Breast epithelium (tissue), 4 donors: Measurements from ENCODE around the gene ZCWPW2. TPM values are rescaled to one million over a fixed set of nuclear protein-coding genes. Genes with fewer than 3 reads are reported as not detected.

ENCODE experiments used
- DNase-seq, 2 donors: peaks; one replicate each; pipeline ENCODE4 v3.0.0-alpha.2; 2019; ENCODE audit warnings: low spot score in 2 of 2
- H3K27ac ChIP-seq, 2 donors: fragments of 200-600 bp; sonication (generic) in 1 of 2; one replicate each; pipeline ENCODE4 v1.5.1; 2016 to 2019; ENCODE audit warnings: mild to moderate bottlenecking in 1 of 2
- H3K27me3 ChIP-seq, 2 donors: fragments of 200-600 bp; sonication (generic) in 1 of 2; one replicate each; pipeline versions ENCODE4 v1.5.1 to v1.6.0; 2017 to 2019; ENCODE audit warnings: control low read depth in 1 of 2, mild to moderate bottlenecking in 1 of 2
- H3K36me3 ChIP-seq: fragments of 200-600 bp; one replicate; pipeline ENCODE4 v1.5.1; 2019
- H3K4me1 ChIP-seq, 2 donors: fragments of 200-600 bp; sonication (generic); one replicate each; pipeline ENCODE4 v1.5.1; 2016 to 2019; ENCODE audit warnings: control low read depth in 1 of 2
- H3K4me3 ChIP-seq, 3 donors: fragments of 200-600 bp; sonication (generic); 1 replicate in 2 of 3; 2 replicates in 1 of 3; pipeline ENCODE4 v1.5.1; 2016 to 2019; ENCODE audit warnings: mild to moderate bottlenecking in 3 of 3, moderate library complexity in 2 of 3
- H3K9me3 ChIP-seq, 2 donors: fragments of 200-600 bp; sonication (generic) in 1 of 2; one replicate each; pipeline ENCODE4 v1.5.1; 2016 to 2019; ENCODE audit warnings: control low read depth in 1 of 2
- CTCF ChIP-seq, 3 donors: fragments of 450-650 bp; IDR thresholded peaks; one replicate each; pipeline ENCODE4 v1.5.1; 2016 to 2017; ENCODE audit warnings: antibody characterized with exemption in 3 of 3, mild to moderate bottlenecking in 3 of 3, moderate library complexity in 3 of 3
- POLR2A ChIP-seq: fragments of 450-650 bp; IDR thresholded peaks from one replicate; pipeline ENCODE4 v1.6.1; 2016; ENCODE audit warnings: antibody characterized with exemption, mild to moderate bottlenecking, moderate library complexity
- POLR2AphosphoS5 ChIP-seq, 3 donors: sonication (generic); formaldehyde crosslinking; IDR thresholded peaks; one replicate each; pipeline ENCODE4 v1.6.1; 2017; ENCODE audit warnings: antibody characterized with exemption in 3 of 3
- intact Hi-C: fragments of 100-400 bp; cut with DNase I; formaldehyde crosslinking; loops from one replicate; pipeline ENCODE4 v1.15.1; 2023; ENCODE audit warnings: low total_unique reads
- total RNA-seq, 3 donors: library from RNA; depleted of rRNA; stranded (reverse); fragments of >200 nt; gene quantifications; one replicate each; pipeline ENCODE4 v1.1.0, GENCODE V29; 2016

ZCWPW2 gene
- total RNA-seq, 3 donors from 2014 or later = 1.1 to 2.3 (median 1.3) TPM

- Histone ChIP-seq H3K9me3 (no peaks in the 10 kb centered on the region), H3K27ac (no peak overlapping the region), H3K4me1 (no peaks in the 10 kb centered on the region), H3K27me3 (no peaks in the 10 kb centered on the region), H3K36me3 (no peaks in the 10 kb centered on the region), H3K4me3 (no peak overlapping the region)
- DNase-seq = no peak
- TF ChIP-seq CTCF (IDR thresholded peaks at IDR 0.05) (no peak), POLR2AphosphoS5 (IDR thresholded peaks at IDR 0.05) (no peak), POLR2A (no peak)
- intact Hi-C loops = no loop called here
Measured at GRCh38 chr3:28326458-28326926, 22.0 kb upstream of the ZCWPW2 start.

- intact Hi-C loops = no loop called here
- H3K9me3 ChIP-seq = no peaks in the 10 kb centered on the region
- no peaks in the 10 kb centered on the region for H3K27me3 ChIP-seq
- no peak for TF ChIP-seq POLR2A
- peak; percentile 51 to 72 (median 64) for TF ChIP-seq CTCF (IDR thresholded peaks at IDR 0.05)
- H3K4me1 ChIP-seq = no peaks in the 10 kb centered on the region
- H3K36me3 ChIP-seq = no peaks in the 10 kb centered on the region
- no peak for DNase-seq
- no peak overlapping the region for H3K4me3 ChIP-seq
- no peak overlapping the region for H3K27ac ChIP-seq
Measured at GRCh38 chr3:28328188-28329151, 20.1 kb upstream of the ZCWPW2 start.

DNA sequence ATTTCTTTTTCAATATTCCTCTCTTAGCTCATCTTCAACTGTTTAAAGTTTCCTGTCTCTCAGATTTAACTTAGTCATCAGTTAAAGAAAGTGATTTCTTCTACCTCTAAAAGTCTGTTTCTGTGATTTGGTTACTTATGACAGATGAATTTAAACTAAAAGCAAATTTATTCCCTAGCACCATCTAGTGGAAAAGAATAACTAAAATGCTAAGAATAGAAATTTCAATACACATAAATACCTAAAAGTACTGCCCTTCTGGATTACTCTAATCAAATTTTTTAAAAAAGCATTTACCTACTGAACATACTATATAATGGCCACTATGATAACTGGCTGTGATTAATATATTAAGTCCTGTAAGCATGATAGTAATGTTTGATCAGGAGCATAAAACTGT is 14.0 kb upstream of the ZCWPW2 start:
- H3K27ac ChIP-seq = no peak overlapping the region
- no peak for TF ChIP-seq POLR2A
- no peak for TF ChIP-seq CTCF (IDR thresholded peaks at IDR 0.05)
- DNase-seq = no peak
- no peaks in the 10 kb centered on the region for H3K27me3 ChIP-seq
- H3K4me1 ChIP-seq = no peaks in the 10 kb centered on the region
- no peak overlapping the region for H3K4me3 ChIP-seq
- H3K9me3 ChIP-seq = no peaks in the 10 kb centered on the region
- H3K36me3 ChIP-seq = no peaks in the 10 kb centered on the region
- intact Hi-C loops = no loop called here

DNA sequence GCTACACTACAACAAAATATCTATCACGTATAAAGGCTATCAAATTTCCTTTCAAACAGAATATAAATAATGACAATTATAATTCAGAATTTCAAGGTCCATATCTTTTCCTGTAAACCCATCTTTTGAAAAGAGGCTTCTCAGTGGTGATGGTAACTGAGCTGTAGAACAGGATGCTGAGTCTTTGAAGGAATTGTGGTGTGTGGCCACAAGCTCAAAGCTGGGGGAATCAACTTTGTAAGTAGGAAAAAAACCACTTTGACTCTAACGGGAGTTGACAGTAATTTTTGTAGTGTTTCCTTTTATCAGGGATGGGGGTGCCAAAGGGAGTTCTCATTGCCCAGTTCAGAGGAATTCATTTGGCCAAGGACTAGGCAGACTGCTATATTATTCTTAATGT is 13.3 kb upstream of the ZCWPW2 start:
- intact Hi-C loops = no loop called here
- H3K27ac ChIP-seq = no peak overlapping the region
- H3K27me3 ChIP-seq = no peaks in the 10 kb centered on the region
- DNase-seq = no peak
- no peaks in the 10 kb centered on the region for H3K4me1 ChIP-seq
- H3K9me3 ChIP-seq = no peaks in the 10 kb centered on the region
- H3K36me3 ChIP-seq = no peaks in the 10 kb centered on the region
- TF ChIP-seq POLR2A = no peak
- TF ChIP-seq CTCF (IDR thresholded peaks at IDR 0.05) = no peak
- TF ChIP-seq POLR2AphosphoS5 (IDR thresholded peaks at IDR 0.05) = no peak
- no peak overlapping the region for H3K4me3 ChIP-seq

DNA sequence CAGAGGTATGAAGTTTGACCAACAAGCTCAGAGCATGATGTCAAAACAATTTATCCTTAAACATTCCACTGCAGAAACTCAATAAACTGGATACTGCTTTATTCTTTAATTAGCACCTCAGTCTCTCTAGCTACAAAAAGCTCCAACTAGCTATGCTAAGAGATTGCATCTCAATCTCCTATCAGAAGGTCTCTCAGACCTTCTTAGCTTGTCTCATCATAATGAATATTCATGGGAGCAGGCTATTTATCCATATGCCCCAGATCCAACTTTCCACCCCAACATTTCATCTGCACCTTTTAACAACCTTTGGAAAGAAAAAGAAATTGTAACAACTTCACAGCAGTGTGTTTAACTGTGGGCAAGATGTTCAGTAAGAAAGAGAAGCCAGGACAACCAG is 11.3 kb upstream of the ZCWPW2 start:
- Histone ChIP-seq H3K9me3 (no peaks in the 10 kb centered on the region), H3K36me3 (no peaks in the 10 kb centered on the region)

More for the DNA sequence above, 11.3 kb upstream of the ZCWPW2 start:
- TF ChIP-seq CTCF (IDR thresholded peaks at IDR 0.05) (no peak), POLR2A (no peak), POLR2AphosphoS5 (IDR thresholded peaks at IDR 0.05) (no peak)
- Histone ChIP-seq H3K4me1 (no peaks in the 10 kb centered on the region), H3K27me3 (no peaks in the 10 kb centered on the region), H3K27ac (no peak overlapping the region), H3K4me3 (no peak overlapping the region)
- intact Hi-C loops = no loop called here
- no peak for DNase-seq
